ENCODE results near the gene RIC8B.
A peak's percentile ranks its signal among the peaks of the same experiment; 100 is the strongest.

RIC8B gene

DNA sequence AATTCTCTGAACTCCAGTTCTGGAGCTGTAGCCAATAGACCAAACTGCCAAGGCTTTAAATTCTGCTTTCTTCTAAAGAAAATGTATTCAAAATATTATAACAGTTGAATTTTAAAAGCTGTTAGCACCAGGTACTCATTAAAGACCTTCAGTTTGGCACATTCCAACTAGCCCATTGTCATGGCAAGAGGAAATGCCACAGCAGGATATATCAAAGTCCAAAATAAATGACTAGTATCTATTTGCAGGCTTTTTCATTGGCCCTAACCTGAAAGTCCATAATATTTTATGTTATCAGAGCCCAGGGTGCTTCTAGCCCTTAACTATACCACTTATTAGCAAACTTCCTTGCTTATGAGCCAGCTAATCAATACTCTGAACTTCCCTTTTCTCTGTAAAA, 3.1 kb upstream of the RIC8B start:
- no peak overlapping the region for H3K4me3 ChIP-seq (ENCODE audit: low read length)
- H3K9ac ChIP-seq (ENCODE audit: low read length) = no peak overlapping the region
- 0 out of 2 replicates have a peak, but pooled peaks cover 8% of the 10 kb centered on the region for H3K4me1 ChIP-seq (ENCODE audit: low read length)
- H2AFZ ChIP-seq (ENCODE audit: low read length) = no peak overlapping the region
- H3K9me3 ChIP-seq (replicated peaks; ENCODE audit: insufficient read depth, low read length) = no peaks in the 10 kb centered on the region
- no peaks in the 10 kb centered on the region for H3K9me2 ChIP-seq (replicated peaks; ENCODE audit: insufficient read depth, low read length)
- no peaks in the 10 kb centered on the region for H3K27me3 ChIP-seq (replicated peaks; ENCODE audit: insufficient read depth, low read length)
- DNase-seq = no peak
- no peak for TF ChIP-seq EZH2 (optimal IDR thresholded peaks at IDR 0.05; ENCODE audit: low read depth, low read length)
- TF ChIP-seq EZH2phosphoT487 (IDR thresholded peaks at IDR 0.05; ENCODE audit: low read length) = no peak
- TF ChIP-seq, protein P1, sequence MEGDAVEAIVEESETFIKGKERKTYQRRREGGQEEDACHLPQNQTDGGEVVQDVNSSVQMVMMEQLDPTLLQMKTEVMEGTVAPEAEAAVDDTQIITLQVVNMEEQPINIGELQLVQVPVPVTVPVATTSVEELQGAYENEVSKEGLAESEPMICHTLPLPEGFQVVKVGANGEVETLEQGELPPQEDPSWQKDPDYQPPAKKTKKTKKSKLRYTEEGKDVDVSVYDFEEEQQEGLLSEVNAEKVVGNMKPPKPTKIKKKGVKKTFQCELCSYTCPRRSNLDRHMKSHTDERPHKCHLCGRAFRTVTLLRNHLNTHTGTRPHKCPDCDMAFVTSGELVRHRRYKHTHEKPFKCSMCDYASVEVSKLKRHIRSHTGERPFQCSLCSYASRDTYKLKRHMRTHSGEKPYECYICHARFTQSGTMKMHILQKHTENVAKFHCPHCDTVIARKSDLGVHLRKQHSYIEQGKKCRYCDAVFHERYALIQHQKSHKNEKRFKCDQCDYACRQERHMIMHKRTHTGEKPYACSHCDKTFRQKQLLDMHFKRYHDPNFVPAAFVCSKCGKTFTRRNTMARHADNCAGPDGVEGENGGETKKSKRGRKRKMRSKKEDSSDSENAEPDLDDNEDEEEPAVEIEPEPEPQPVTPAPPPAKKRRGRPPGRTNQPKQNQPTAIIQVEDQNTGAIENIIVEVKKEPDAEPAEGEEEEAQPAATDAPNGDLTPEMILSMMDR (IDR thresholded peaks at IDR 0.05; ENCODE audit: low read length) = no peak
- no peak overlapping the region for H3K4me2 ChIP-seq (ENCODE audit: low read depth, low read length)
- no peaks in the 10 kb centered on the region for H3F3A ChIP-seq (ENCODE audit: insufficient read depth, low read length)
- no peaks in the 10 kb centered on the region for H3K36me3 ChIP-seq (replicated peaks; ENCODE audit: insufficient read depth, low read length)
- H3K27ac ChIP-seq (ENCODE audit: low read length) = no peak overlapping the region
- H4K20me1 ChIP-seq (ENCODE audit: insufficient read depth, low read length) = no peaks in the 10 kb centered on the region
- H3K79me2 ChIP-seq (ENCODE audit: low read length) = peaks cover 19% of the 10 kb centered on the region

DNA sequence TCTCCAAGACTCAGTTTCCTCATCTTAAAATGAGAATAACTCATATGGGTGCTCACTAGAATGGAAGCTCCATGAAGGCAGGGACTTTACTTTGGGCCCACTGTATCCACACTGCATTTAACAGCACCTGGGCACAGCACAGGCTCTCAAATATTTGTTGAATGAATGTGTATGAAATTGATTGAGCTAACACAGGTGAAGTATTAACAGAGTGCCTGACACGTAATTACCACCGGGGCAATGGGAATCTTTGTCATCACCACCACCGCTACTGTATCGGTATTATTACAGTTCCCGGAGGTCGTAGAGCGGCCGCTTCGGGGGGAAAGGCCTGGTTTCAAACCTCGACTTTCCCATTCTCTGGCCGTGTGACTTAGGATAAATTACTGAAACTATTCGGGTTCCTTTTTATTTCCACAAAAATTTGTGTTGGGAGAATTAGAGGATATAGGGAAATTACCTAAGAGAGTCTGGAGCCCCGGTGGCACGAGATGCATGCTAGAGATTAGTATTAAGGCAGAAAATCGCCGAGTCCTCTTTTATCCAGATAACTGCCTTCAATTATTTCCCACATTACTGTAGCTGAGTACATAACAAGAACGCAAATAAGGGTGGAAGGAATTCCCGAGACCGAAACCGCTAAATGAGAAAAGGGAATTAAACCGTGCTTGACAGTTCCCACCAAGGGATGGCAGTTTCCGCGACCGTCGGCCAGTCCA, 1.0 kb upstream of the RIC8B start:
- DNase-seq = no peak
- no peaks in the 10 kb centered on the region for H4K20me1 ChIP-seq (ENCODE audit: insufficient read depth, low read length)
- peak overlapping the region; percentile 79 for H3K4me2 ChIP-seq (ENCODE audit: low read depth, low read length)
- 0 out of 2 replicates have a peak, but pooled peaks cover 8% of the 10 kb centered on the region for H3K4me1 ChIP-seq (ENCODE audit: low read length)
- no peak overlapping the region for H3K27ac ChIP-seq (ENCODE audit: low read length)
- H3K9ac ChIP-seq (ENCODE audit: low read length) = peak overlapping the region; percentile 62
- no peaks in the 10 kb centered on the region for H3K36me3 ChIP-seq (replicated peaks; ENCODE audit: insufficient read depth, low read length)
- peak overlapping the region; percentile 76 for H3K4me3 ChIP-seq (ENCODE audit: low read length)
- no peaks in the 10 kb centered on the region for H3K9me3 ChIP-seq (replicated peaks; ENCODE audit: insufficient read depth, low read length)
- H3K9me2 ChIP-seq (replicated peaks; ENCODE audit: insufficient read depth, low read length) = no peaks in the 10 kb centered on the region
- peak overlapping the region; percentile 86 for H2AFZ ChIP-seq (ENCODE audit: low read length)
- H3K27me3 ChIP-seq (replicated peaks; ENCODE audit: insufficient read depth, low read length) = no peaks in the 10 kb centered on the region
- H3K79me2 ChIP-seq (ENCODE audit: low read length) = peaks cover 39% of the 10 kb centered on the region
- H3F3A ChIP-seq (ENCODE audit: insufficient read depth, low read length) = no peaks in the 10 kb centered on the region
- TF ChIP-seq, protein P1 (IDR thresholded peaks at IDR 0.05; ENCODE audit: low read length) = no peak
- TF ChIP-seq EZH2 (optimal IDR thresholded peaks at IDR 0.05; ENCODE audit: low read depth, low read length) = no peak
- TF ChIP-seq EZH2phosphoT487 (IDR thresholded peaks at IDR 0.05; ENCODE audit: low read length) = no peak

DNA sequence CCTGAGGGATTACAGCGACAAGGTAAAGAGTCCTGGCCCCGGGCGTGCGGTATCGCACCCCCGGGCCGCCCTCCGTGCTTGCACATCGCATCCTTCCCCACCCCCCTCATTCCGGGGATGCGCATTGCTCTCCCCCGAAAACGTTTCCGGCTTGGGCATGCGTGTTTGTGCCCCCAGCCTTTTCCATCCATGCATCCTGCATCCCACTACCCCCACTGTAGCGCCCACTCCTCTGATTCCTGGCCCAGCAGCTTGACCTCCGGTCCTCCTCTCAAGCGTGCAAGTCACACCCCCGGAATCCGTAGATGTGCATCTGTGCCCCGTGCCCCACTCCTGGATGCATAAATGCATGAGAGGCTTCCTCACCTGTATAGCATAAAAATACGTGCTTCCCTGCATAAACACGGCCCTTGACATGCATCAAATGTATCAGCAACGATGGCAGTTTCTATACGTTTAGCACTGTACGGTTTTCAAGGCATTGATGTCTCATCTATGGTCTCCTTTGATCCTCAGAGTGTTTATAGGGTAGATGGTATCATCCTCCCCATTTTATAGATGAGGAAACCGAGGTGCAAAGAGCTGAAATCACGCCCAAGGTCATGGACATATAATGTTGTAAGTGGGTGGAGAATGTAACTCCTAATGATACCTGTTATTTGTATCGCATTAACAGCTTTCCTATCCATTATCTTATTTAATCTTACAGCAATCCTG, 484 bp downstream of the RIC8B start:
- Histone ChIP-seq H3K4me2 (ENCODE audit: low read depth, low read length) (peak overlapping the region; percentile 79), H3K79me2 (ENCODE audit: low read length) (peaks cover 46% of the 10 kb centered on the region), H3K9me2 (replicated peaks; ENCODE audit: insufficient read depth, low read length) (no peaks in the 10 kb centered on the region), H3K9me3 (replicated peaks; ENCODE audit: insufficient read depth, low read length) (no peaks in the 10 kb centered on the region), H3K4me1 (ENCODE audit: low read length) (peaks cover 9% of the 10 kb centered on the region; the same call in 1 of the 2 replicates), H2AFZ (ENCODE audit: low read length) (peak overlapping the region; percentile 86), H4K20me1 (ENCODE audit: insufficient read depth, low read length) (no peaks in the 10 kb centered on the region), H3K27me3 (replicated peaks; ENCODE audit: insufficient read depth, low read length) (no peaks in the 10 kb centered on the region), H3K27ac (ENCODE audit: low read length) (peak overlapping the region; percentile 54; the same call in 1 of the 2 replicates), H3K9ac (ENCODE audit: low read length) (peak overlapping the region; percentile 62), H3F3A (ENCODE audit: insufficient read depth, low read length) (no peaks in the 10 kb centered on the region), H3K36me3 (replicated peaks; ENCODE audit: insufficient read depth, low read length) (no peaks in the 10 kb centered on the region), H3K4me3 (ENCODE audit: low read length) (peak overlapping the region; percentile 76)
- DNase-seq = no peak
- no peak for TF ChIP-seq EZH2phosphoT487 (IDR thresholded peaks at IDR 0.05; ENCODE audit: low read length)
- TF ChIP-seq EZH2 (optimal IDR thresholded peaks at IDR 0.05; ENCODE audit: low read depth, low read length) = no peak
- TF ChIP-seq, protein P1 (IDR thresholded peaks at IDR 0.05; ENCODE audit: low read length) = no peak; the same call in 1 of the 2 replicates

Data from MM.1S (cell line).